Right atrium auricular region (tissue), 2 donors: Measurements from ENCODE around the gene MGMT. TPM values are rescaled to one million over a fixed set of nuclear protein-coding genes. Genes with fewer than 3 reads are reported as not detected.

Source experiments
- DNase-seq: peaks from one replicate; pipeline ENCODE4 v3.0.0-alpha.2; 2019; ENCODE audit warnings: low spot score
- H3K27ac ChIP-seq, 2 donors: fragments of 200-600 bp; sonication (generic); 1 replicate in 1 of 2; 2 replicates in 1 of 2; pipeline ENCODE4 v1.5.1; 2016 to 2019
- H3K27me3 ChIP-seq, 2 donors: fragments of 200-600 bp; sonication (generic); one replicate each; pipeline versions ENCODE4 v1.5.1 to v1.6.0; 2017 to 2019
- H3K36me3 ChIP-seq: fragments of 200-600 bp; sonication (generic); one replicate; pipeline ENCODE4 v1.5.1; 2016
- H3K4me1 ChIP-seq, 2 donors: fragments of 200-600 bp; sonication (generic); one replicate each; pipeline versions ENCODE4 v1.5.1 to v1.6.0; 2017 to 2019
- H3K4me3 ChIP-seq, 2 donors: fragments of 200-600 bp; sonication (generic); 1 replicate in 1 of 2; 2 replicates in 1 of 2; pipeline ENCODE4 v1.5.1; 2017 to 2019; ENCODE audit warnings: mild to moderate bottlenecking in 1 of 2, moderate library complexity in 1 of 2
- H3K9me3 ChIP-seq, 2 donors: fragments of 200-600 bp; sonication (generic); one replicate each; pipeline ENCODE4 v1.5.1; 2019
- total RNA-seq, 2 donors: library from RNA; depleted of rRNA; stranded (reverse); fragments of >200 nt; gene quantifications; one replicate each; pipeline ENCODE4 v1.1.0, GENCODE V29; 2016
- TF ChIP-seq, protein P1 (sequence below), 2 donors: fragments of 200-600 bp; sonication (generic); IDR thresholded peaks; one replicate each; pipeline ENCODE4 v1.5.1; 2019; ENCODE audit warnings: antibody characterized with exemption in 2 of 2

Gene MGMT
- total RNA-seq, 2 donors from 2014 or later: 18.2 to 19.2 TPM

GRCh38 chr10:129536336-129536735, 69.3 kb downstream of the MGMT start:
- Histone ChIP-seq H3K4me3 (no peak overlapping the region), H3K27me3 (no peaks in the 10 kb centered on the region), H3K36me3 (no peaks in the 10 kb centered on the region), H3K4me1 (peaks cover 0 to 19% of the 10 kb centered on the region in 2 donors), H3K9me3 (no peaks in the 10 kb centered on the region), H3K27ac (no peak overlapping the region)
- TF ChIP-seq, protein P1, sequence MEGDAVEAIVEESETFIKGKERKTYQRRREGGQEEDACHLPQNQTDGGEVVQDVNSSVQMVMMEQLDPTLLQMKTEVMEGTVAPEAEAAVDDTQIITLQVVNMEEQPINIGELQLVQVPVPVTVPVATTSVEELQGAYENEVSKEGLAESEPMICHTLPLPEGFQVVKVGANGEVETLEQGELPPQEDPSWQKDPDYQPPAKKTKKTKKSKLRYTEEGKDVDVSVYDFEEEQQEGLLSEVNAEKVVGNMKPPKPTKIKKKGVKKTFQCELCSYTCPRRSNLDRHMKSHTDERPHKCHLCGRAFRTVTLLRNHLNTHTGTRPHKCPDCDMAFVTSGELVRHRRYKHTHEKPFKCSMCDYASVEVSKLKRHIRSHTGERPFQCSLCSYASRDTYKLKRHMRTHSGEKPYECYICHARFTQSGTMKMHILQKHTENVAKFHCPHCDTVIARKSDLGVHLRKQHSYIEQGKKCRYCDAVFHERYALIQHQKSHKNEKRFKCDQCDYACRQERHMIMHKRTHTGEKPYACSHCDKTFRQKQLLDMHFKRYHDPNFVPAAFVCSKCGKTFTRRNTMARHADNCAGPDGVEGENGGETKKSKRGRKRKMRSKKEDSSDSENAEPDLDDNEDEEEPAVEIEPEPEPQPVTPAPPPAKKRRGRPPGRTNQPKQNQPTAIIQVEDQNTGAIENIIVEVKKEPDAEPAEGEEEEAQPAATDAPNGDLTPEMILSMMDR (IDR thresholded peaks at IDR 0.05): no peak
- DNase-seq: no peak

DNA sequence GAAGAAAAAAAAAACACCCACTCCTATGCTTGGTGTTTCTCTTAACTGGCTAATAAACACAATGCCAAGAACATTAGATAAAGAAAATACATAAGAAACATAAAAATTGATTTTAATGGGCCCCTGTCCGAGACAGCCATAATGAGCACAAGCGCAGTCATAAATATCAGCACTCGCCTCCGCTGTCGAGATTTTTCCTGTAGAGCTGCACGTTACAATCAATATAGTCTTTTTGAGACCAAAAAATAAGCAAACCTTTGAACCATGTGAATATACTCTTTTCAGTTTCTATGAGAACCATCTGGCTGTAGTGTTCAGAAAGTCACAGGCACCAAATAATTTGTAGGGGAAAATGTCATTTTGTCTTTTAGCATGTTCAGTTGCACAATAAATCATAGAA, 70.1 kb downstream of the MGMT start:
- H3K4me1 ChIP-seq: peaks cover 0 to 15% of the 10 kb centered on the region in 2 donors
- no peak overlapping the region for H3K27ac ChIP-seq
- H3K9me3 ChIP-seq: no peaks in the 10 kb centered on the region
- H3K4me3 ChIP-seq: no peak overlapping the region
- no peaks in the 10 kb centered on the region for H3K27me3 ChIP-seq
- DNase-seq: no peak
- no peaks in the 10 kb centered on the region for H3K36me3 ChIP-seq
- TF ChIP-seq, protein P1 (IDR thresholded peaks at IDR 0.05): no peak

DNA sequence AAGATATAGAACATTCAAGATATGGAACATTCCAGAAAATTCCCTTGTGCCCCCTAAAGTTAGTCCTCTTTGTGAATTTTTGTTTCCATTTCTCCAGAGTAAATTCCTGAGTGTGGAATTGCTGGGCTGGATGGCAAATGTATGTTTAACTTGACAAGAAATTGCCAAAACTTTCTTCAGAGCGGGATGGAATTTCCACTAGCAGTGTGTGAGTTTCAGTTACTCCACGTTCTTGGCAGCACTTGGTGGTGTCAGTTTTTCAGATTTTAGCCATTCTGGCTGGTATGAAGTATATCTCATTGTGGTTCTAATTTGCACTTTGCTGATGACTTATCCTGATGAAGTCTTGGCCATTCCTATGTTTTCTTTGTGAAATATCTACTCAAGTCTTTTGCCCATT, 71.2 kb downstream of the MGMT start:
- Histone ChIP-seq H3K4me3 (no peak overlapping the region), H3K27me3 (no peaks in the 10 kb centered on the region), H3K9me3 (no peaks in the 10 kb centered on the region), H3K4me1 (peaks cover 0 to 4% of the 10 kb centered on the region in 2 donors), H3K27ac (no peak overlapping the region), H3K36me3 (no peaks in the 10 kb centered on the region)
- no peak for DNase-seq
- TF ChIP-seq, protein P1 (IDR thresholded peaks at IDR 0.05): no peak

DNA sequence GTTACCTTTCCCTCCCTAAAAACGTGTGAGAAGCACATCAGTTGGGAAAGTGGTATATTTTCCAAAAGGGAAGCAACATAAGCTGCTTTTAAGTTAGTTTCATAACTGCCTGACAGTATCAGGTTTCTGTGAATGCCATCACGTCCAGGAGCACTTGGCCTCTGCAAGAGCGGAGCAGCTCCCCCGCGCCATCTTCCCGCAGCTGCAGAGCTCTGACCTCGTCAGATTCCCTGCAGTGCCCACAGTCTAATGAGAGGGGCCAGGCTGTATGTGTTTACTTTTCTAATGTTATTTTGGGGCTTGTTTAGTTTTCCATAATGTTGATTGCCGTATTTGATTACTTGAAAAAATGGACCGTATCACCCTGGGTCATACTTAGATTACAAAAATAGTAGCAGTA, 74.2 kb downstream of the MGMT start:
- Histone ChIP-seq H3K4me3 (no peak overlapping the region), H3K9me3 (no peaks in the 10 kb centered on the region), H3K27me3 (no peaks in the 10 kb centered on the region), H3K27ac (no peak overlapping the region), H3K4me1 (peaks cover 0 to 8% of the 10 kb centered on the region in 2 donors), H3K36me3 (no peaks in the 10 kb centered on the region)
- no peak for DNase-seq
- TF ChIP-seq, protein P1 (IDR thresholded peaks at IDR 0.05): no peak

DNA sequence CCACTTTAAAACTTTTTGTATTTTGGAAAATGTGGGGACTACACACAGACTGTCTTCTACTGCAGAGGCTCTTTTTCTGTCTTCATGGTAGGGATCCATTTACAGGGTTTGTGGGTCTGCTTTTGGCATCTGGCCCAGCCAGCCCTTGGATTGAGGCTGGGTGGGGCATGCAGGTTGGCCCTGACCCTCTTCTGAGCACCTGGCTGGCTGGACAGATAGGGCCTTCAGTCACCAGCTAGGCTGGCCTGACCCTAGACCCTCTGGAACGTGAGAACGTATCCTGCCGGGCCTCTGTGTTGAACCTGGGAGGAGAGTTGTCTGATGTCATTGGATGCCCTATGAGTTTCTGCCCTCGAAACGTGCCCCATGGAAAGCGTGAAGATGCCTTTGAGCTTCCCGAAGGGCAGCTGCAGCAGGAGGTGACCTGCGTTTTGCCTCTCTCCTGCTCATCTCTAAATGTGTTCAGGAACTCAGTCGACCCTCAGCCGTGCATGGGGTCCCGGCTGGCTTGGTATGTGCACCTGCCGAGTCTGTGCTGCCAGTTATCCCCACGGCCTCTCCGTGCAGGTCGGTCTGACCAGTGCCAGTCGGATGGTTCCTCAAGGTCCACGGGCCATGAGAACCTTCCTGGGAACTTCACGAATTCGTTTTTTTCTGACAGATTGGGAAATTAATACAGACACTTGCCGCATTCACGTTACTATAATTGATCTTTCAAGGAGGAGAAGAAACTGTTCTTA, 74.9 kb downstream of the MGMT start:
- Histone ChIP-seq H3K9me3 (no peaks in the 10 kb centered on the region), H3K4me1 (peaks cover 0 to 8% of the 10 kb centered on the region in 2 donors), H3K27ac (no peak overlapping the region), H3K27me3 (no peaks in the 10 kb centered on the region), H3K4me3 (no peak overlapping the region), H3K36me3 (no peaks in the 10 kb centered on the region)
- TF ChIP-seq, protein P1 (IDR thresholded peaks at IDR 0.05): no peak
- no peak for DNase-seq

GRCh38 chr10:129542589-129542988, 75.5 kb downstream of the MGMT start:
- DNase-seq: no peak
- Histone ChIP-seq H3K4me1 (peaks cover 0 to 14% of the 10 kb centered on the region in 2 donors), H3K27ac (no peak overlapping the region), H3K9me3 (no peaks in the 10 kb centered on the region), H3K36me3 (no peaks in the 10 kb centered on the region), H3K27me3 (no peaks in the 10 kb centered on the region), H3K4me3 (no peak overlapping the region)
- TF ChIP-seq, protein P1 (IDR thresholded peaks at IDR 0.05): no peak
